Suprapubic skin (tissue), 4 donors: ENCODE measurements around the gene TRDN.

Experiments
- EP300 ChIP-seq: sonication (generic); formaldehyde crosslinking; IDR thresholded peaks from one replicate; pipeline ENCODE4 v1.6.1; 2017; ENCODE audit warnings: antibody characterized with exemption
- POLR2AphosphoS5 ChIP-seq, 3 donors: sonication (generic); formaldehyde crosslinking; IDR thresholded peaks; one replicate each; pipeline ENCODE4 v1.6.1; 2017; ENCODE audit warnings: antibody characterized with exemption in 3 of 3

- TF ChIP-seq POLR2AphosphoS5 (IDR thresholded peaks at IDR 0.05) = no peak
- TF ChIP-seq EP300 = no peak
Measured at GRCh38 chr6:123211777-123212545, 424.8 kb downstream of the TRDN start.
